ENCODE data around the gene SOX4.

Gene SOX4

DNA sequence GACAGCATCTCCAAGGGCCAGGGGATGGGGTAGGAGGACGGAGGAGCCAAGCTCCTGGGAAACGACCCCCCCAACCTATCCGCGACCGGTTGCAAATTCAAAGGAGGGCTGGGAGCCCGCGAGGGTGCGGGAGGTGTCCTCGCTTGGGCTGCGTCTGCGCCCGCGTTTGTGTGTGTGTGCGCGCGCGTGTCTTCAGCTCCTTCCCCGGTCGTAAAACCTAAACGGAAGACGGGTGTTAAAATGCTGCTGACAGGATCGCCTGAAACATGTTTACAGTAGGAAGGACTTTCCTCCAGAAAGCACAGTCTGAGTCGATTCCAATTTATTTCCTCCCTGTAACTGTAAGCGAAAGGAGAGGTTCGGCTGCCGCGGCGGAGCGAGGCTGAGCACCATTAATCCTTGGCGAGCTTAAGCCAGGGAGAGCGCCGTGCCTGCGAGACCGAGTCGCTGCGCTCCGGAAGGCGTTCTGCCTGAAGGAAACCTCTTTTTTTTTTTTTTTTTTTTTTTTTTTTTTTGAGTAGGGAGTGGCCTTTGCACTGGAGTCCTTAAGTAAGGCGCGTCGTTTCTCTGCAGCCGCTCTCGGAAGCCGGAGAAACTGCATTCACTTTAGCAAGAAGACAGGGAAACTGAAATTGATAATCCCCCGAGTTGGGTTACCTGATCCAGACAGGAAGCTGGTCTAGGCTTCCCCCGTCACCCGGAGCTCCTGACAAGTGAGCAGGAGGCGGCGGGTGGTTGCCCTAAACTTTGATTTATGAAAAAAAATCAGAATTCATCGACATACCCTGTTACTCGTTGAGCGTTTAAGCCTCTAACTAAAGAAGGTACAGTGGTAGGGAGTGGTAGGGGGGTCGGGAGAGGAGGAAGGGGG is 4.8 kb upstream of the SOX4 start:
- Mint-ChIP-seq H3K27me3 (peaks cover 39% of the 10 kb centered on the region), H3K4me1 (ENCODE audit: low read depth) (peaks cover 10% of the 10 kb centered on the region), H3K36me3 (ENCODE audit: low read depth) (no peaks in the 10 kb centered on the region), H3K9me3 (no peaks in the 10 kb centered on the region), H3K4me3 (peak overlapping the region; percentile 88), H3K27ac (peak overlapping the region; percentile 65)

DNA sequence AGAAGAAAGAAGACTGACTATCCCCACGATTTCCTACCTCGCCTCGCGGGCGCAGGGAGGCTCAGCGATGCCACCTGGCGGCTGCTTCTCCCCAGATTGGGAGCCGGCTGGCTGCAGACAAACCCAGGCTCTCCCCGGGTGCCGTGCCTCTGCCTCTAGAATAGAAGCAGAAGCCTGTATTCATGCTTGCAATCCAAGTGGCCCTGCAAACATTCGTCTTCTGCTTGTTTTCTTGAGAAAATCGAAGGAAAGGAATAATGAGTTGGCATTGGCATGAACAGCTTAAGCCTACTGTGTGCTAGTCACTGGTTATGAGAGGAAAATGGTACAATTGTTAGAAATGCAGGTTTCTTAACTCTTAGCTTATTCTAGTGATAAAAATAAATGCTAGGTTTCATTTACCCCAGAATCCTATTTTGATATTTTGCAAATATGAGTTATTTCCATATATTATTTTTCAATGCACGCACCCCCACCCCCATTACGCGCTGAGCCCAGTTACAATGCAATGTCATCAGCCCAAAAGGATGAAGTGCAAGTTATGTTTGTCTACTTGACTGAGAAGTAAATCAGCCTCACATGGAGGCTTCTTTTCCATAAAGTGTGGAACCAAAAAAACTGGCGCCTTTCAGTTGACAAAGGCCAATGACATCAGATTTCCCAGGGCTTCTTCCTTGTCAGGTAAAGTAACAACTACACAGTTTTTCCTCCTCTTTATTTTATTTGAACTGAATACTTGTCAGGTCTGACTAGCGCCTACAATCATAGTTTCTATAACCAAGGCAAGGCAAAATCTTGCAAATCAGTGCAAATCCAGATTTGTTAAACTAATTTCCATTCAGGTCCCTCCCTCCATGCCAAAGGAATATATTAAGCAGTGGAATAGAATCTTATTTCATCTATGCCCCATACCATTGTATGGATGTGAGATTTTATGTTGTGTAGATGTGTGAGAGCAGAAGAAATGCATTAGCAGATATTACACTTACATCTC is 3.9 kb upstream of the SOX4 start:
- Mint-ChIP-seq H3K4me3 (peak overlapping the region; percentile 88), H3K27me3 (peaks cover 38% of the 10 kb centered on the region), H3K9me3 (no peaks in the 10 kb centered on the region), H3K4me1 (ENCODE audit: low read depth) (peaks cover 12% of the 10 kb centered on the region), H3K36me3 (ENCODE audit: low read depth) (no peaks in the 10 kb centered on the region), H3K27ac (no peak overlapping the region)

DNA sequence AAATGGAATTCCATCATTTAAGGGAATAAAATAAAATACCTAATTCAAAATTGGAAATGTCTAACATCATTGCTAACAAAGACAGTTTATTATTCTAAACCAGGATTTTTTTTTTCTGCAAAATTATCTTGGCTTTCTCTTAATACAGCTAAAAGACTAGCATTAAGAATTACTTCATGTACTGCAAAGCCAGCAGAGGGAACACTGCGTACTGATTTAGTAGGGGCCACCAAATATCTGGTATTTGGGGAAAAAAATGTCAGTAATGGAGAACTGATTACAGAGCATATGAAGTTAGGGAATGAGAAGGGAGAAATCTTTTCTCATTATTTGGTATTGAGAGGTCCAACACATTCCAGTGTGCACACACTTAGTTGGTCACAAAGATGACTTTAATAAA is 3.2 kb upstream of the SOX4 start:
- no peaks in the 10 kb centered on the region for H3K9me3 Mint-ChIP-seq
- no peaks in the 10 kb centered on the region for H3K36me3 Mint-ChIP-seq (ENCODE audit: low read depth)
- H3K4me1 Mint-ChIP-seq (ENCODE audit: low read depth) = peaks cover 14% of the 10 kb centered on the region
- H3K27ac Mint-ChIP-seq = no peak overlapping the region
- H3K4me3 Mint-ChIP-seq = no peak overlapping the region
- peaks cover 38% of the 10 kb centered on the region for H3K27me3 Mint-ChIP-seq

DNA sequence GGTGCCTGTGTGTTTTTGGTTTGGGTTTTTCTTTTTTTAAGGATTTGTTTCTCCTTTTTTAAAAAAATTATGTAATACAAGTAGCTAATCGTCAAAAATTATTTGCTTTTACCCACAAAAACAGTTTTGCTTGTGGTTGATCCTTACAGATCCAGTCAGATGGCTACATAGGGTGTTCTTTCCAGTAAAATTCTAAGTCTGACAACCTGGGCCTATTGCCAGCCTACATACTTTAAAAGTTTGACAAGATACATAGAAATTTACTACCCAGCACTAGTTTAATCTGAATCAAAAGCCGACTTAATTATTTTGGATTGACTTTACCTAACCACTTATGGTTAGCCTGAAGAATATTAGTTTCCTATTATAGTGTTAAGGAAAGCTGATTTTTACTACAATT is 2.1 kb upstream of the SOX4 start:
- no peaks in the 10 kb centered on the region for H3K9me3 Mint-ChIP-seq
- H3K4me3 Mint-ChIP-seq = no peak overlapping the region
- no peaks in the 10 kb centered on the region for H3K36me3 Mint-ChIP-seq (ENCODE audit: low read depth)
- H3K27me3 Mint-ChIP-seq = peaks cover 38% of the 10 kb centered on the region
- peaks cover 23% of the 10 kb centered on the region for H3K4me1 Mint-ChIP-seq (ENCODE audit: low read depth)
- H3K27ac Mint-ChIP-seq = no peak overlapping the region

DNA sequence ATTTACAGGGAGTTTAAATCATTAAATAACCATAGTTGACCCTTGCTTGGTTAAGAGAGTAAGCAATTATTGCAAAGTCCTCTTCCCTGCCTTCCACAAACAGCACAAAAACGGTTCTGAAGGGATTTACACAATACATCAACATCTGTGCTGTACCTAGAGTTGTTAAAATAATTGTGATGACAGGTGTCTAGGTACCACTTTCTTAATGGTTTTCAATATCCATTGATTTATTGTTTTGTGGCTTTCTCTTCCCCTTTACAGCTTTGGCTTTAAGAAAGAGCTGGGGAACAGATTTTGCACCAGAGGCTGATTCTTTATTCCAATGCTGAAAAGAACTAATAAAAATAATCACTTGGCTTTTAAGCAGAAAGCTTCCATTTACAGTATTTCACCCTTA is 598 bp upstream of the SOX4 start:
- Mint-ChIP-seq H3K9me3 (no peaks in the 10 kb centered on the region), H3K4me3 (no peak overlapping the region), H3K36me3 (ENCODE audit: low read depth) (no peaks in the 10 kb centered on the region), H3K27me3 (peaks cover 36% of the 10 kb centered on the region), H3K27ac (no peak overlapping the region), H3K4me1 (ENCODE audit: low read depth) (peaks cover 29% of the 10 kb centered on the region)

DNA sequence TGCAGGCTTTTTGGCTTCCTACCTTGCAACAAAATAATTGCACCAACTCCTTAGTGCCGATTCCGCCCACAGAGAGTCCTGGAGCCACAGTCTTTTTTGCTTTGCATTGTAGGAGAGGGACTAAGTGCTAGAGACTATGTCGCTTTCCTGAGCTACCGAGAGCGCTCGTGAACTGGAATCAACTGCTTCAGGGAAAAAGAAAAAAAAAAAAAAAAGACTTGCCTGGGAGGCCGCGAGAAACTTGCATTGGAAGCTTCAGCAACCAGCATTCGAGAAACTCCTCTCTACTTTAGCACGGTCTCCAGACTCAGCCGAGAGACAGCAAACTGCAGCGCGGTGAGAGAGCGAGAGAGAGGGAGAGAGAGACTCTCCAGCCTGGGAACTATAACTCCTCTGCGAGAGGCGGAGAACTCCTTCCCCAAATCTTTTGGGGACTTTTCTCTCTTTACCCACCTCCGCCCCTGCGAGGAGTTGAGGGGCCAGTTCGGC is 420 bp downstream of the SOX4 start:
- H3K4me3 Mint-ChIP-seq = no peak overlapping the region
- H3K27ac Mint-ChIP-seq = no peak overlapping the region
- no peaks in the 10 kb centered on the region for H3K9me3 Mint-ChIP-seq
- H3K4me1 Mint-ChIP-seq (ENCODE audit: low read depth) = peaks cover 35% of the 10 kb centered on the region
- peaks cover 43% of the 10 kb centered on the region for H3K27me3 Mint-ChIP-seq
- no peaks in the 10 kb centered on the region for H3K36me3 Mint-ChIP-seq (ENCODE audit: low read depth)

DNA sequence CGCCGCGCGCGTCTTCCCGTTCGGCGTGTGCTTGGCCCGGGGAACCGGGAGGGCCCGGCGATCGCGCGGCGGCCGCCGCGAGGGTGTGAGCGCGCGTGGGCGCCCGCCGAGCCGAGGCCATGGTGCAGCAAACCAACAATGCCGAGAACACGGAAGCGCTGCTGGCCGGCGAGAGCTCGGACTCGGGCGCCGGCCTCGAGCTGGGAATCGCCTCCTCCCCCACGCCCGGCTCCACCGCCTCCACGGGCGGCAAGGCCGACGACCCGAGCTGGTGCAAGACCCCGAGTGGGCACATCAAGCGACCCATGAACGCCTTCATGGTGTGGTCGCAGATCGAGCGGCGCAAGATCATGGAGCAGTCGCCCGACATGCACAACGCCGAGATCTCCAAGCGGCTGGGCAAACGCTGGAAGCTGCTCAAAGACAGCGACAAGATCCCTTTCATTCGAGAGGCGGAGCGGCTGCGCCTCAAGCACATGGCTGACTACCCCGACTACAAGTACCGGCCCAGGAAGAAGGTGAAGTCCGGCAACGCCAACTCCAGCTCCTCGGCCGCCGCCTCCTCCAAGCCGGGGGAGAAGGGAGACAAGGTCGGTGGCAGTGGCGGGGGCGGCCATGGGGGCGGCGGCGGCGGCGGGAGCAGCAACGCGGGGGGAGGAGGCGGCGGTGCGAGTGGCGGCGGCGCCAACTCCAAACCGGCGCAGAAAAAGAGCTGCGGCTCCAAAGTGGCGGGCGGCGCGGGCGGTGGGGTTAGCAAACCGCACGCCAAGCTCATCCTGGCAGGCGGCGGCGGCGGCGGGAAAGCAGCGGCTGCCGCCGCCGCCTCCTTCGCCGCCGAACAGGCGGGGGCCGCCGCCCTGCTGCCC is 1.1 kb downstream of the SOX4 start:
- no peaks in the 10 kb centered on the region for H3K9me3 Mint-ChIP-seq
- H3K27ac Mint-ChIP-seq = peak overlapping the region; percentile 82
- peaks cover 35% of the 10 kb centered on the region for H3K4me1 Mint-ChIP-seq (ENCODE audit: low read depth)
- H3K27me3 Mint-ChIP-seq = peaks cover 49% of the 10 kb centered on the region
- H3K4me3 Mint-ChIP-seq = peak overlapping the region; percentile 86
- no peaks in the 10 kb centered on the region for H3K36me3 Mint-ChIP-seq (ENCODE audit: low read depth)

DNA sequence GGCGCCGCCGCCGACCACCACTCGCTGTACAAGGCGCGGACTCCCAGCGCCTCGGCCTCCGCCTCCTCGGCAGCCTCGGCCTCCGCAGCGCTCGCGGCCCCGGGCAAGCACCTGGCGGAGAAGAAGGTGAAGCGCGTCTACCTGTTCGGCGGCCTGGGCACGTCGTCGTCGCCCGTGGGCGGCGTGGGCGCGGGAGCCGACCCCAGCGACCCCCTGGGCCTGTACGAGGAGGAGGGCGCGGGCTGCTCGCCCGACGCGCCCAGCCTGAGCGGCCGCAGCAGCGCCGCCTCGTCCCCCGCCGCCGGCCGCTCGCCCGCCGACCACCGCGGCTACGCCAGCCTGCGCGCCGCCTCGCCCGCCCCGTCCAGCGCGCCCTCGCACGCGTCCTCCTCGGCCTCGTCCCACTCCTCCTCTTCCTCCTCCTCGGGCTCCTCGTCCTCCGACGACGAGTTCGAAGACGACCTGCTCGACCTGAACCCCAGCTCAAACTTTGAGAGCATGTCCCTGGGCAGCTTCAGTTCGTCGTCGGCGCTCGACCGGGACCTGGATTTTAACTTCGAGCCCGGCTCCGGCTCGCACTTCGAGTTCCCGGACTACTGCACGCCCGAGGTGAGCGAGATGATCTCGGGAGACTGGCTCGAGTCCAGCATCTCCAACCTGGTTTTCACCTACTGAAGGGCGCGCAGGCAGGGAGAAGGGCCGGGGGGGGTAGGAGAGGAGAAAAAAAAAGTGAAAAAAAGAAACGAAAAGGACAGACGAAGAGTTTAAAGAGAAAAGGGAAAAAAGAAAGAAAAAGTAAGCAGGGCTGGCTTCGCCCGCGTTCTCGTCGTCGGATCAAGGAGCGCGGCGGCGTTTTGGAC is 2.0 kb downstream of the SOX4 start:
- Mint-ChIP-seq H3K27ac (peak overlapping the region; percentile 83), H3K36me3 (ENCODE audit: low read depth) (no peaks in the 10 kb centered on the region), H3K27me3 (peaks cover 49% of the 10 kb centered on the region)

DNA sequence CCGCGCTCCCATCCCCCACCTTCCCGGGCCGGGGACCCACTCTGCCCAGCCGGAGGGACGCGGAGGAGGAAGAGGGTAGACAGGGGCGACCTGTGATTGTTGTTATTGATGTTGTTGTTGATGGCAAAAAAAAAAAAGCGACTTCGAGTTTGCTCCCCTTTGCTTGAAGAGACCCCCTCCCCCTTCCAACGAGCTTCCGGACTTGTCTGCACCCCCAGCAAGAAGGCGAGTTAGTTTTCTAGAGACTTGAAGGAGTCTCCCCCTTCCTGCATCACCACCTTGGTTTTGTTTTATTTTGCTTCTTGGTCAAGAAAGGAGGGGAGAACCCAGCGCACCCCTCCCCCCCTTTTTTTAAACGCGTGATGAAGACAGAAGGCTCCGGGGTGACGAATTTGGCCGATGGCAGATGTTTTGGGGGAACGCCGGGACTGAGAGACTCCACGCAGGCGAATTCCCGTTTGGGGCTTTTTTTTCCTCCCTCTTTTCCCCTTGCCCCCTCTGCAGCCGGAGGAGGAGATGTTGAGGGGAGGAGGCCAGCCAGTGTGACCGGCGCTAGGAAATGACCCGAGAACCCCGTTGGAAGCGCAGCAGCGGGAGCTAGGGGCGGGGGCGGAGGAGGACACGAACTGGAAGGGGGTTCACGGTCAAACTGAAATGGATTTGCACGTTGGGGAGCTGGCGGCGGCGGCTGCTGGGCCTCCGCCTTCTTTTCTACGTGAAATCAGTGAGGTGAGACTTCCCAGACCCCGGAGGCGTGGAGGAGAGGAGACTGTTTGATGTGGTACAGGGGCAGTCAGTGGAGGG is 2.8 kb downstream of the SOX4 start:
- Mint-ChIP-seq H3K36me3 (ENCODE audit: low read depth) (no peaks in the 10 kb centered on the region), H3K9me3 (no peaks in the 10 kb centered on the region), H3K4me1 (ENCODE audit: low read depth) (peaks cover 35% of the 10 kb centered on the region), H3K4me3 (peak overlapping the region; percentile 79), H3K27ac (peak overlapping the region; percentile 91), H3K27me3 (peaks cover 54% of the 10 kb centered on the region)

More for the DNA sequence above, 2.0 kb downstream of the SOX4 start:
- Mint-ChIP-seq H3K9me3 (no peaks in the 10 kb centered on the region), H3K4me3 (peak overlapping the region; percentile 79), H3K4me1 (ENCODE audit: low read depth) (peaks cover 35% of the 10 kb centered on the region)

DNA sequence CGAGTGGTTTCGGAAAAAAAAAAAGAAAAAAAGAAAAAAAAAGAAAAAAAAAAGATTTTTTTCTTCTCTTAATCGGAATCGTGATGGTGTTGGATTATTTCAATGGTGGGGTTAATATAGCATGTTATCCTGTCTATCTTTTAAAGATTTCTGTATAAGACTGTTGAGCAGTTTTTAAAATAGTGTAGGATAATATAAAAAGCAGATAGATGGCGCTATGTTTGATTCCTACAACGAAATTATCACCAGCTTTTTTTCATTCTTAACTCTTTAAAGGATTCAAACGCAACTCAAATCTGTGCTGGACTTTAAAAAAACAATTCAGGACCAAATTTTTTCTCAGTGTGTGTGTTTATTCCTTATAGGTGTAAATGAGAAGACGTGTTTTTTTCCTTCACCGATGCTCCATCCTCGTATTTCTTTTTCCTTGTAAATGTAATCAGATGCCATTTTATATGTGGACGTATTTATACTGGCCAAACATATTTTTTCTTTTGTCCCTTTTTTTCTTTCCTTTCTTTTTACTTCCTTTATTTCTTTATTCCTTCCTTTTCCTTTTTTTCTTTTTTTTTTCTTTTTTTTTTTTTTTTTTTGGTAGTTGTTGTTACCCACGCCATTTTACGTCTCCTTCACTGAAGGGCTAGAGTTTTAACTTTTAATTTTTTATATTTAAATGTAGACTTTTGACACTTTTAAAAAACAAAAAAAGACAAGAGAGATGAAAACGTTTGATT is 3.6 kb downstream of the SOX4 start:
- peaks cover 59% of the 10 kb centered on the region for H3K27me3 Mint-ChIP-seq
- H3K27ac Mint-ChIP-seq = peak overlapping the region; percentile 91
- H3K4me3 Mint-ChIP-seq = peak overlapping the region; percentile 79
- H3K4me1 Mint-ChIP-seq (ENCODE audit: low read depth) = peaks cover 35% of the 10 kb centered on the region
- no peaks in the 10 kb centered on the region for H3K36me3 Mint-ChIP-seq (ENCODE audit: low read depth)
- H3K9me3 Mint-ChIP-seq = no peaks in the 10 kb centered on the region

DNA sequence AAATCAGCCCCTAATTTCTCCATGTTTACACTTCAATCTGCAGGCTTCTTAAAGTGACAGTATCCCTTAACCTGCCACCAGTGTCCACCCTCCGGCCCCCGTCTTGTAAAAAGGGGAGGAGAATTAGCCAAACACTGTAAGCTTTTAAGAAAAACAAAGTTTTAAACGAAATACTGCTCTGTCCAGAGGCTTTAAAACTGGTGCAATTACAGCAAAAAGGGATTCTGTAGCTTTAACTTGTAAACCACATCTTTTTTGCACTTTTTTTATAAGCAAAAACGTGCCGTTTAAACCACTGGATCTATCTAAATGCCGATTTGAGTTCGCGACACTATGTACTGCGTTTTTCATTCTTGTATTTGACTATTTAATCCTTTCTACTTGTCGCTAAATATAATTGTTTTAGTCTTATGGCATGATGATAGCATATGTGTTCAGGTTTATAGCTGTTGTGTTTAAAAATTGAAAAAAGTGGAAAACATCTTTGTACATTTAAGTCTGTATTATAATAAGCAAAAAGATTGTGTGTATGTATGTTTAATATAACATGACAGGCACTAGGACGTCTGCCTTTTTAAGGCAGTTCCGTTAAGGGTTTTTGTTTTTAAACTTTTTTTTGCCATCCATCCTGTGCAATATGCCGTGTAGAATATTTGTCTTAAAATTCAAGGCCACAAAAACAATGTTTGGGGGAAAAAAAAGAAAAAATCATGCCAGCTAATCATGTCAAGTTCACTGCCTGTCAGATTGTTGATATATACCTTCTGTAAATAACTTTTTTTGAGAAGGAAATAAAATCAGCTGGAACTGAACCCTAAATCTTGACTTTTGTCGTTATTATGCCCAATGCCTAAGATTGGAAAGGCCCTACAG is 4.5 kb downstream of the SOX4 start:
- Mint-ChIP-seq H3K4me1 (ENCODE audit: low read depth) (peaks cover 35% of the 10 kb centered on the region), H3K27me3 (peaks cover 59% of the 10 kb centered on the region), H3K4me3 (peak overlapping the region; percentile 33), H3K36me3 (ENCODE audit: low read depth) (no peaks in the 10 kb centered on the region), H3K9me3 (no peaks in the 10 kb centered on the region), H3K27ac (no peak overlapping the region)

DNA sequence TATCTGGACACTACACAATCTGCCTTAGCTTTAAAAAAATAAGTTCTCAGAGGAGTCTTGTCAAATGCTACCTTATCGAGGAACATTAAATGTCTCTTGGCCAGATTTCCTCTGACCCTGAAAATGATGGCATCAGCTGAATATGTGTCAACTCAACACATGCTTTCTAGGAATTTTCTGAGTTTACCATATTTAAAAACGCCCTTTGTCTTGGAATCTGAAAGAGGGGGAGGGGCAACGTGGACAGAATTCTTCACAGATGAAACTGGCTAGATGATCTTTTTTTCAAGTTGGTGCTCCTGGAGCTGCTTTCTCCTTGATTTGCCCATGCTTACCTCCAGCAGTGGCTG is 5.1 kb downstream of the SOX4 start:
- Mint-ChIP-seq H3K4me1 (ENCODE audit: low read depth) (peaks cover 35% of the 10 kb centered on the region), H3K27me3 (peaks cover 59% of the 10 kb centered on the region), H3K9me3 (no peaks in the 10 kb centered on the region), H3K4me3 (peak overlapping the region; percentile 33), H3K27ac (no peak overlapping the region), H3K36me3 (ENCODE audit: low read depth) (no peaks in the 10 kb centered on the region)
